CD4-positive, alpha-beta T cell treated with Interleukin-1 beta for 1 hour (primary cell): Measurements from ENCODE around the gene ANKRD33B.

Experiments
- DNase-seq, 2 donors: peaks; one replicate each; pipeline ENCODE4 v3.0.0-alpha.2; 2020 to 2022

The ANKRD33B gene

GRCh38 chr5:10680876-10681481 is 117.1 kb downstream of the ANKRD33B start:
- no peak for DNase-seq

- no peak for DNase-seq
Observed at GRCh38 chr5:10681731-10682679, 118.1 kb downstream of the ANKRD33B start.

- no peak for DNase-seq
Observed at GRCh38 chr5:10682801-10683525, 119.1 kb downstream of the ANKRD33B start.

GRCh38 chr5:10684303-10685086 is 120.6 kb downstream of the ANKRD33B start:
- DNase-seq: no peak

GRCh38 chr5:10685115-10685521 is 121.2 kb downstream of the ANKRD33B start:
- no peak for DNase-seq

- no peak for DNase-seq
Observed at GRCh38 chr5:10686890-10687289, 123.0 kb downstream of the ANKRD33B start.

- DNase-seq: no peak
Observed at GRCh38 chr5:10688651-10689171, 124.8 kb downstream of the ANKRD33B start.

GRCh38 chr5:10689391-10690081 is 125.7 kb downstream of the ANKRD33B start:
- no peak for DNase-seq

GRCh38 chr5:10690460-10691440 is 126.9 kb downstream of the ANKRD33B start:
- DNase-seq: no peak

GRCh38 chr5:10691826-10692785 is 128.2 kb downstream of the ANKRD33B start:
- DNase-seq: no peak

- DNase-seq: peak; percentile 5 to 47
Observed at GRCh38 chr5:10695055-10695649, 131.3 kb downstream of the ANKRD33B start.

GRCh38 chr5:10695759-10696543 is 132.1 kb downstream of the ANKRD33B start:
- DNase-seq: no peak

- no peak for DNase-seq
Observed at GRCh38 chr5:10699281-10699874, 135.5 kb downstream of the ANKRD33B start.

GRCh38 chr5:10699987-10700386 is 136.1 kb downstream of the ANKRD33B start:
- peak in 1 of 2 donors; percentile 17 for DNase-seq

GRCh38 chr5:10700516-10700915 is 136.6 kb downstream of the ANKRD33B start:
- no peak for DNase-seq

- peak; percentile 16 to 40 for DNase-seq
Observed at GRCh38 chr5:10701567-10702039, 137.7 kb downstream of the ANKRD33B start.

- DNase-seq: no peak
Observed at GRCh38 chr5:10702040-10702629, 138.3 kb downstream of the ANKRD33B start.
